CD14-positive monocyte (primary cell): ENCODE results near the gene TFDP2. TPM values are rescaled to one million over a fixed set of nuclear protein-coding genes. Genes with fewer than 3 reads are reported as not detected.

Source experiments
- DNase-seq, 3 donors: peaks; one replicate each; pipeline ENCODE4 v3.0.0-alpha.2; 2011 to 2022
- H2AFZ ChIP-seq: 2 replicates; pipeline ENCODE4 v1.6.0; 2012; ENCODE audit warnings: mild to moderate bottlenecking, low read depth, low read length, inconsistent platforms; ENCODE audit not compliant: insufficient read depth, poor library complexity, severe bottlenecking
- H3K27ac ChIP-seq, 2 donors: 1 replicate in 1 of 2; 2 replicates in 1 of 2; pipeline ENCODE4 v1.5.1; 2012 to 2013; ENCODE audit warnings: low read length in 2 of 2, control low read depth in 1 of 2, inconsistent platforms in 1 of 2, low read depth in 1 of 2, mild to moderate bottlenecking in 1 of 2
- H3K27me3 ChIP-seq, 2 donors: one replicate each; pipeline versions ENCODE4 v1.6.0 to v1.6.1; 2011 to 2013; ENCODE audit warnings: low read length in 2 of 2; ENCODE audit not compliant: control insufficient read depth in 2 of 2, insufficient read depth in 2 of 2
- H3K36me3 ChIP-seq, 2 donors: replicated peaks in 1 of 2; 1 replicate in 1 of 2; 2 replicates in 1 of 2; pipeline versions ENCODE4 v1.5.1 to v1.6.1; 2012 to 2013; ENCODE audit warnings: low read length in 2 of 2, control low read depth in 1 of 2, inconsistent platforms in 1 of 2, mild to moderate bottlenecking in 1 of 2; ENCODE audit not compliant: insufficient read depth in 2 of 2, control insufficient read depth in 1 of 2
- H3K4me1 ChIP-seq, 2 donors: 1 replicate in 1 of 2; 2 replicates in 1 of 2; pipeline versions ENCODE4 v1.5.1 to v1.6.1; 2012 to 2013; ENCODE audit warnings: low read length in 2 of 2, control low read depth in 1 of 2, inconsistent platforms in 1 of 2, mild to moderate bottlenecking in 1 of 2, moderate library complexity in 1 of 2; ENCODE audit not compliant: insufficient read depth in 2 of 2, control insufficient read depth in 1 of 2
- H3K4me2 ChIP-seq: replicated peaks from 2 replicates; pipeline ENCODE3; 2012; ENCODE audit warnings: low read length, moderate library complexity, mild to moderate bottlenecking; ENCODE audit not compliant: poor library complexity, severe bottlenecking; ENCODE audit errors: extremely low read depth
- H3K4me3 ChIP-seq, 3 experiments: fragments of 200-600 bp in 1 of 3; sonication (generic) in 1 of 3; replicated peaks in 1 of 3; 1 replicate in 2 of 3; 2 replicates in 1 of 3; pipeline ENCODE4 v1.5.1; 2011 to 2013; ENCODE audit warnings: low read length in 3 of 3, mild to moderate bottlenecking in 3 of 3, control low read depth in 2 of 3, low read depth in 2 of 3, inconsistent platforms in 1 of 3, moderate library complexity in 1 of 3
- H3K79me2 ChIP-seq: 2 replicates; pipeline ENCODE4 v1.6.0; 2012; ENCODE audit warnings: mild to moderate bottlenecking, control low read depth, inconsistent platforms, low read length, moderate library complexity; ENCODE audit not compliant: insufficient read depth
- H3K9ac ChIP-seq: 2 replicates; pipeline ENCODE4 v1.6.0; 2017; ENCODE audit warnings: low read length, mild to moderate bottlenecking; ENCODE audit not compliant: insufficient read depth, poor library complexity, severe bottlenecking
- H3K9me3 ChIP-seq, 2 donors: replicated peaks in 1 of 2; 1 replicate in 1 of 2; 2 replicates in 1 of 2; pipeline versions ENCODE4 v1.5.1 to v1.6.1; 2012 to 2013; ENCODE audit warnings: low read length in 2 of 2, control low read depth in 1 of 2; ENCODE audit not compliant: control insufficient read depth in 1 of 2, insufficient read depth in 1 of 2
- H4K20me1 ChIP-seq: 2 replicates; pipeline ENCODE4 v1.6.0; 2012; ENCODE audit warnings: mild to moderate bottlenecking, low read length, control low read depth, moderate library complexity; ENCODE audit not compliant: insufficient read depth
- H3K27ac Mint-ChIP-seq, 7 donors: one replicate each; pipeline ENCODE4 v1.8.0; 2020; ENCODE audit warnings: mild to moderate bottlenecking in 7 of 7, mixed read lengths in 7 of 7, moderate library complexity in 6 of 7, inconsistent platforms in 2 of 7
- H3K27me3 Mint-ChIP-seq, 3 donors: one replicate each; pipeline ENCODE4 v1.8.0; 2021 to 2022; ENCODE audit warnings: low read depth in 3 of 3, mild to moderate bottlenecking in 3 of 3, mixed read lengths in 3 of 3, moderate library complexity in 3 of 3, inconsistent platforms in 1 of 3
- H3K36me3 Mint-ChIP-seq, 2 donors: one replicate each; pipeline ENCODE4 v1.8.0; 2020; ENCODE audit warnings: mixed read lengths in 2 of 2, inconsistent platforms in 1 of 2, mild to moderate bottlenecking in 1 of 2
- H3K4me1 Mint-ChIP-seq: one replicate; pipeline ENCODE4 v1.8.0; 2020; ENCODE audit warnings: mild to moderate bottlenecking, mixed read lengths
- H3K4me3 Mint-ChIP-seq, 2 donors: one replicate each; pipeline ENCODE4 v1.8.0; 2020; ENCODE audit warnings: mild to moderate bottlenecking in 2 of 2, mixed read lengths in 2 of 2, moderate library complexity in 1 of 2
- H3K9me3 Mint-ChIP-seq, 7 donors: one replicate each; pipeline ENCODE4 v1.8.0; 2020 to 2022; ENCODE audit warnings: mixed read lengths in 7 of 7, mild to moderate bottlenecking in 6 of 7, moderate library complexity in 6 of 7, inconsistent platforms in 2 of 7
- CTCF ChIP-seq: fragments of 200-600 bp; IDR thresholded peaks from one replicate; pipeline ENCODE4 v1.8.0; 2022; ENCODE audit warnings: antibody characterized with exemption, mild to moderate bottlenecking
- WGBS: methylation state at CpG from one replicate; pipeline ENCODE4 v1.1.5; 2013; ENCODE audit warnings: missing lambda C conversion rate; ENCODE audit not compliant: insufficient coverage; 5-methylcytosine and 5-hydroxymethylcytosine counted together
- intact Hi-C, 2 donors: fragments of 100-400 bp; cut with micrococcal nuclease; formaldehyde crosslinking; loops; one replicate each; pipeline versions ENCODE4 v1.15.0 to v1.15.1; 2023
- polyA plus RNA-seq, 3 donors: library from polyadenylated mRNA; depleted of rRNA in 1 of 3; unstranded in 2 of 3; stranded (reverse) in 1 of 3; fragments of 300-500 nt in 2 of 3; fragments of >200 nt in 1 of 3; fragmentation: Illumina TruSeq in 2 of 3; gene quantifications; 1 replicate in 2 of 3; 2 replicates in 1 of 3; pipeline ENCODE4 v1.2.3, GENCODE V29; 2012 to 2021

TFDP2 gene
- polyA plus RNA-seq, 3 donors = 1.1 to 3.5 (median 1.7) TPM

- peaks cover 3% of the 10 kb centered on the region for H3K4me1 Mint-ChIP-seq
- H3K27ac ChIP-seq = no peak overlapping the region
- DNase-seq = no peak
Measured at GRCh38 chr3:142004025-142004424, 145.3 kb downstream of the TFDP2 start.

GRCh38 chr3:142003291-142003690 lies 146.1 kb downstream of the TFDP2 start:
- H3K27ac Mint-ChIP-seq = no peak overlapping the region

More at GRCh38 chr3:142004025-142004424, 145.3 kb downstream of the TFDP2 start:
- H3K27ac Mint-ChIP-seq = no peak overlapping the region
- H3K9me3 ChIP-seq = no peaks in the 10 kb centered on the region
- H3K4me3 Mint-ChIP-seq = no peak overlapping the region
- H3K36me3 Mint-ChIP-seq = peaks cover 2 to 5% of the 10 kb centered on the region in 2 donors
- no peaks in the 10 kb centered on the region for H3K27me3 ChIP-seq
- H4K20me1 ChIP-seq = no peaks in the 10 kb centered on the region
- peaks cover 0 to 1% (median 0%) of the 10 kb centered on the region in 7 donors for H3K9me3 Mint-ChIP-seq
- H3K36me3 ChIP-seq = no peaks in the 10 kb centered on the region
- no peak for TF ChIP-seq CTCF
- no peaks in the 10 kb centered on the region for H3K4me1 ChIP-seq
- intact Hi-C loops = no loop called here
- no peak overlapping the region for H2AFZ ChIP-seq
- no peak overlapping the region for H3K4me3 ChIP-seq
- H3K27me3 Mint-ChIP-seq = no peaks in the 10 kb centered on the region
- no peak overlapping the region for H3K9ac ChIP-seq
- no peak overlapping the region for H3K4me2 ChIP-seq
- no peaks in the 10 kb centered on the region for H3K79me2 ChIP-seq

More at GRCh38 chr3:142003291-142003690, 146.1 kb downstream of the TFDP2 start:
- H2AFZ ChIP-seq = no peak overlapping the region
- H3K27me3 ChIP-seq = no peaks in the 10 kb centered on the region
- no peaks in the 10 kb centered on the region for H3K27me3 Mint-ChIP-seq
- H3K79me2 ChIP-seq = no peaks in the 10 kb centered on the region
- intact Hi-C loops = no loop called here
- H3K9ac ChIP-seq = no peak overlapping the region
- H3K4me3 ChIP-seq = no peak overlapping the region
- H3K4me2 ChIP-seq = no peak overlapping the region
- no peaks in the 10 kb centered on the region for H3K9me3 ChIP-seq
- H3K9me3 Mint-ChIP-seq = peaks cover 0 to 1% (median 0%) of the 10 kb centered on the region in 7 donors
- H4K20me1 ChIP-seq = no peaks in the 10 kb centered on the region
- no peak for TF ChIP-seq CTCF
- H3K4me3 Mint-ChIP-seq = no peak overlapping the region
- no peak for DNase-seq
- H3K36me3 Mint-ChIP-seq = peaks cover 2 to 5% of the 10 kb centered on the region in 2 donors
- peaks cover 3% of the 10 kb centered on the region for H3K4me1 Mint-ChIP-seq
- no peak overlapping the region for H3K27ac ChIP-seq
- H3K4me1 ChIP-seq = no peaks in the 10 kb centered on the region
- H3K36me3 ChIP-seq = no peaks in the 10 kb centered on the region
- 100% methylated on average over 1 of the region's 3 CpGs for WGBS
